ENCODE results near the gene EDEM3. TPM values are rescaled to one million over a fixed set of nuclear protein-coding genes. Genes with fewer than 3 reads are reported as not detected.

Gene EDEM3
- total RNA-seq, 1 experiment from 2014 or later = 42.3 TPM

GRCh38 chr1:184672013-184672726, 82.5 kb downstream of the EDEM3 start:
- DNase-seq (ENCODE audit: low read depth) = no peak

- no peak for DNase-seq (ENCODE audit: low read depth)
These were observed 85.3 kb downstream of the EDEM3 start for GRCh38 chr1:184669391-184669790.

GRCh38 chr1:184665360-184665759, 89.3 kb downstream of the EDEM3 start:
- no peak for DNase-seq (ENCODE audit: low read depth)

GRCh38 chr1:184664661-184665060, 90.0 kb downstream of the EDEM3 start:
- no peak for DNase-seq (ENCODE audit: low read depth)

- DNase-seq (ENCODE audit: low read depth) = peak; percentile 46
These were observed 90.5 kb downstream of the EDEM3 start for GRCh38 chr1:184664042-184664660.

GRCh38 chr1:184661801-184662200, 92.9 kb downstream of the EDEM3 start:
- DNase-seq (ENCODE audit: low read depth) = no peak

- DNase-seq (ENCODE audit: low read depth) = no peak
These were observed 94.0 kb downstream of the EDEM3 start for GRCh38 chr1:184660462-184661191.

GRCh38 chr1:184658055-184658454, 96.6 kb downstream of the EDEM3 start:
- DNase-seq (ENCODE audit: low read depth) = no peak

- DNase-seq (ENCODE audit: low read depth) = no peak
These were observed 98.4 kb downstream of the EDEM3 start for GRCh38 chr1:184656221-184656620.

- DNase-seq (ENCODE audit: low read depth) = no peak
These were observed 99.5 kb downstream of the EDEM3 start for GRCh38 chr1:184655185-184655584.

- DNase-seq (ENCODE audit: low read depth) = no peak
These were observed 104.3 kb downstream of the EDEM3 start for GRCh38 chr1:184650177-184650866.

- DNase-seq (ENCODE audit: low read depth) = peak; percentile 47
These were observed 105.2 kb downstream of the EDEM3 start for GRCh38 chr1:184649451-184649888.

- DNase-seq (ENCODE audit: low read depth) = no peak
These were observed 105.8 kb downstream of the EDEM3 start for GRCh38 chr1:184648856-184649201.

- peak; percentile 14 for DNase-seq (ENCODE audit: low read depth)
These were observed 106.3 kb downstream of the EDEM3 start for GRCh38 chr1:184648160-184648855.

- DNase-seq (ENCODE audit: low read depth) = peak; percentile 32
These were observed 107.2 kb downstream of the EDEM3 start for GRCh38 chr1:184647471-184647870.

- no peak for DNase-seq (ENCODE audit: low read depth)
These were observed 107.8 kb downstream of the EDEM3 start for GRCh38 chr1:184646824-184647223.

GRCh38 chr1:184646178-184646701, 108.4 kb downstream of the EDEM3 start:
- DNase-seq (ENCODE audit: low read depth) = no peak

- no peak for DNase-seq (ENCODE audit: low read depth)
These were observed 109.9 kb downstream of the EDEM3 start for GRCh38 chr1:184644771-184645170.

- no peak for DNase-seq (ENCODE audit: low read depth)
These were observed 111.0 kb downstream of the EDEM3 start for GRCh38 chr1:184643661-184644060.

- DNase-seq (ENCODE audit: low read depth) = no peak
These were observed 112.8 kb downstream of the EDEM3 start for GRCh38 chr1:184641894-184642293.

GRCh38 chr1:184640505-184640904, 114.2 kb downstream of the EDEM3 start:
- no peak for DNase-seq (ENCODE audit: low read depth)
